ENCODE results near the gene DLX4. TPM values are rescaled to one million over a fixed set of nuclear protein-coding genes. Genes with fewer than 3 reads are reported as not detected.
A peak's percentile ranks its signal among the peaks of the same experiment; 100 is the strongest.

The DLX4 gene
- total RNA-seq, 4 donors from 2014 or later: 1.4 to 5.7 (median 3.4) TPM

DNA sequence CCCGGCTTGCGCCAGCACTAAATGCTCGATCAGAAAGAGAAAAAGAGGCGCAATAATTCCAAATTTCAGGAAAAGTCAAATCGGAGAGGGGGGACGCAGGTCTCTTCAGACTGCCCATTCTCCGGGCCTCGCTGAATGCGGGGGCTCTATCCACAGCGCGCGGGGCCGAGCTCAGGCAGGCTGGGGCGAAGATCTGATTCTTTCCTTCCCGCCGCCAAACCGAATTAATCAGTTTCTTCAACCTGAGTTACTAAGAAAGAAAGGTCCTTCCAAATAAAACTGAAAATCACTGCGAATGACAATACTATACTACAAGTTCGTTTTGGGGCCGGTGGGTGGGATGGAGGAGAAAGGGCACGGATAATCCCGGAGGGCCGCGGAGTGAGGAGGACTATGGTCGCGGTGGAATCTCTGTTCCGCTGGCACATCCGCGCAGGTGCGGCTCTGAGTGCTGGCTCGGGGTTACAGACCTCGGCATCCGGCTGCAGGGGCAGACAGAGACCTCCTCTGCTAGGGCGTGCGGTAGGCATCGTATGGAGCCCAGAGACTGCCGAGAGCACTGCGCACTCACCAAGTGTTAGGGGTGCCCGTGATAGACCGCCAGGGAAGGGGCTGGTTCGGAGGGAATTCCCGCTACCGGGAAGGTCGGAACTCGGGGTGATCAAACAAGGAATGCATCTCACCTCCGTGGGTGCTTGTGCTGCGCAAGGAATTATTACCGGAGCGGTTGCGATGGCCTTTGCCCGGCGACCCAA is 4.0 kb upstream of the DLX4 start:
- DNase-seq (ENCODE audit: low spot score in 2 of 2): no peak
- peaks cover 91% of the 10 kb centered on the region for H3K27me3 ChIP-seq
- peaks cover 23% of the 10 kb centered on the region for H3K4me1 ChIP-seq
- H3K4me3 ChIP-seq: no peak overlapping the region
- 42% methylated on average over 31 of the region's 52 CpGs for WGBS
- no peak overlapping the region for H3K27ac ChIP-seq
- H3K9me3 ChIP-seq: no peaks in the 10 kb centered on the region
- no peaks in the 10 kb centered on the region for H3K36me3 ChIP-seq
- TF ChIP-seq POLR2A (IDR thresholded peaks at IDR 0.05): no peak
- TF ChIP-seq CTCF (IDR thresholded peaks at IDR 0.05): no peak
- TF ChIP-seq POLR2AphosphoS5 (IDR thresholded peaks at IDR 0.05): no peak
- no peak for TF ChIP-seq EP300 (IDR thresholded peaks at IDR 0.05)

GRCh38 chr17:49965524-49965909 is 3.5 kb upstream of the DLX4 start:
- no peak overlapping the region for H3K27ac ChIP-seq
- H3K9me3 ChIP-seq: no peaks in the 10 kb centered on the region
- TF ChIP-seq POLR2A (IDR thresholded peaks at IDR 0.05): no peak
- no peak for TF ChIP-seq EP300 (IDR thresholded peaks at IDR 0.05)
- no peak for TF ChIP-seq CTCF (IDR thresholded peaks at IDR 0.05)
- no peak for TF ChIP-seq POLR2AphosphoS5 (IDR thresholded peaks at IDR 0.05)
- WGBS: 26% methylated on average over 16 of the region's 16 CpGs
- no peak overlapping the region for H3K4me3 ChIP-seq
- no peaks in the 10 kb centered on the region for H3K36me3 ChIP-seq
- H3K4me1 ChIP-seq: peaks cover 25% of the 10 kb centered on the region
- no peak for DNase-seq (ENCODE audit: low spot score in 2 of 2)
- H3K27me3 ChIP-seq: peaks cover 97% of the 10 kb centered on the region

GRCh38 chr17:49966767-49967166 is 2.2 kb upstream of the DLX4 start:
- no peak overlapping the region for H3K27ac ChIP-seq
- H3K4me3 ChIP-seq: no peak overlapping the region
- WGBS: 58% methylated on average over 3 of the region's 3 CpGs
- no peak for DNase-seq (ENCODE audit: low spot score in 2 of 2)
- no peak for TF ChIP-seq EP300 (IDR thresholded peaks at IDR 0.05)
- TF ChIP-seq POLR2A (IDR thresholded peaks at IDR 0.05): no peak
- TF ChIP-seq CTCF (IDR thresholded peaks at IDR 0.05): no peak
- no peak for TF ChIP-seq POLR2AphosphoS5 (IDR thresholded peaks at IDR 0.05)
- H3K4me1 ChIP-seq: peaks cover 31% of the 10 kb centered on the region
- no peaks in the 10 kb centered on the region for H3K36me3 ChIP-seq
- peaks cover 100% of the 10 kb centered on the region for H3K27me3 ChIP-seq
- H3K9me3 ChIP-seq: no peaks in the 10 kb centered on the region

DNA sequence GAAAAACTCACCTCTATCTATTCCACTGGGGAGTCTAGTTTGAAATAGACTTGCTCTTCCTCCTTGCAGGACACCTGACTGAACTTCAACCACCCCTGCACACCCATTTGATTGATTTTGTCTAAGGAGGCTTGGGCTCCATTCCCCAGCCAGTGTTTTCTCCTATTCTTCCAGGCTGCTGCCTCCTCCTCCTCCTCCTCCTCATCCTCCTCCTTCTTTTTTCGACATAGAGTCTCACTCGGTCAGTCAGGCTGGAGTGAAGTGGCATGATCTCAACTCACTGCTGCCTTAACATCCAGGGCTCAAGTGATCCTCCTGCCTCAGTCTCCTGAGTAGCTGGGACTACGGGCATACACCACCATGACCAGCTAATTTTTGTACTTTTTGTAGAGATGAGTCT is 1.8 kb upstream of the DLX4 start:
- DNase-seq (ENCODE audit: low spot score in 2 of 2): no peak
- TF ChIP-seq POLR2AphosphoS5 (IDR thresholded peaks at IDR 0.05) (no peak), CTCF (IDR thresholded peaks at IDR 0.05) (no peak), POLR2A (IDR thresholded peaks at IDR 0.05) (no peak), EP300 (IDR thresholded peaks at IDR 0.05) (no peak)
- Histone ChIP-seq H3K27ac (no peak overlapping the region), H3K4me3 (no peak overlapping the region), H3K4me1 (peaks cover 36% of the 10 kb centered on the region), H3K27me3 (peaks cover 100% of the 10 kb centered on the region), H3K36me3 (no peaks in the 10 kb centered on the region), H3K9me3 (no peaks in the 10 kb centered on the region)
- WGBS: 47% methylated on average over 3 of the region's 3 CpGs

DNA sequence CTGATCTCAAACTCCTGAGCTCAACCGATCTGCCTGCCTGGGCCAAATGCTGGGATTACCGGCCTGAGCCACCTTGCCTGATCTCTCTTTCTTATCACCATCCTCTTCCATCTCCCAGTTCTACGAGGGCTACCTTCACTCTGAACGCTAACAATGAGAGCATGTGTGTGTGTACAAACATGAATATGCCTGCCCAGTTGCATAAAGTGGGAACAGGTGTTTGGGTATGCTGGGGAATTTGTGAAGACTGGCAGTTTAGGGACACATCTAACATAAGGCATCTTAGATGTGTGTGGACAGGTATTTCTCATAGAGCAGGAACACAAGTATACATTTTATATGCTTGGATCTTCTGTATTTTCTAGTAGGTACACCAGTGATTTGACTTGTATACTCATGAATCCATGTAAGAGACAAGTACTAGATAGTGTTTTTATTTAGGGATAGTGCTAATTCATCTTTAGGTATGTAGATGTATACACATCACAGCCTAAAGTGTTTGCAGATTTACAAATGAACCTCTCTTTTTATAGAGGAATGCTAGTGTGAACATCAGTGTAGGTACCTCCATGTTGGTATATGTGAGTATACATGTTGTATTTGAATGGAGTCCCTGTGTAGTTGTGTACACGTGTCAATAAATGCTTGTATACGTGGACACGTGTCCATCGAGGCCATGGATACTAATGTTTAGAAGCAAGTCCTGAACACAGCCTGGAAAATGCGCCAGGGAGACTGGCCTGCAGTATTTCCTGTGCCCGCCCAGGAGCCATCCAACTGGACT is 1.2 kb upstream of the DLX4 start:
- peaks cover 42% of the 10 kb centered on the region for H3K4me1 ChIP-seq
- peak overlapping the region; percentile 56 for H3K4me3 ChIP-seq
- WGBS: 34% methylated on average over 8 of the region's 10 CpGs
- no peaks in the 10 kb centered on the region for H3K9me3 ChIP-seq
- peaks cover 100% of the 10 kb centered on the region for H3K27me3 ChIP-seq
- H3K36me3 ChIP-seq: no peaks in the 10 kb centered on the region
- TF ChIP-seq EP300 (IDR thresholded peaks at IDR 0.05) (no peak), POLR2A (IDR thresholded peaks at IDR 0.05) (no peak), CTCF (IDR thresholded peaks at IDR 0.05) (no peak), POLR2AphosphoS5 (IDR thresholded peaks at IDR 0.05) (no peak)
- no peak overlapping the region for H3K27ac ChIP-seq
- no peak for DNase-seq (ENCODE audit: low spot score in 2 of 2)
